ENCODE data around the gene COL4A6.

COL4A6 gene

GRCh38 chrX:108268434-108269080 is 169.7 kb downstream of the COL4A6 start:
- DNase-seq (ENCODE audit: low read depth in 2 of 2), result peak in 1 of 2 donors; percentile 7
- no peak for TF ChIP-seq CTCF (IDR thresholded peaks at IDR 0.05; ENCODE audit: low read depth, low read length)
- H3K4me3 ChIP-seq (replicated peaks in 1 of 2; ENCODE audit: low read depth in 2 of 2, low read length in 2 of 2), result no peak overlapping the region

- TF ChIP-seq CTCF (IDR thresholded peaks at IDR 0.05; ENCODE audit: low read depth, low read length), result no peak
- peak in 1 of 2 donors; percentile 26 for DNase-seq (ENCODE audit: low read depth in 2 of 2)
- no peak overlapping the region for H3K4me3 ChIP-seq (replicated peaks in 1 of 2; ENCODE audit: low read depth in 2 of 2, low read length in 2 of 2)
These were observed 170.7 kb downstream of the COL4A6 start for GRCh38 chrX:108267557-108267956.

GRCh38 chrX:108264376-108264775 is 173.8 kb downstream of the COL4A6 start:
- no peak for DNase-seq (ENCODE audit: low read depth in 2 of 2)
- TF ChIP-seq CTCF (IDR thresholded peaks at IDR 0.05; ENCODE audit: low read depth, low read length), result no peak
- no peak overlapping the region for H3K4me3 ChIP-seq (replicated peaks in 1 of 2; ENCODE audit: low read depth in 2 of 2, low read length in 2 of 2)

GRCh38 chrX:108261549-108262203 is 176.5 kb downstream of the COL4A6 start:
- peak; percentile 81 to 83 for DNase-seq (ENCODE audit: low read depth in 2 of 2)
- TF ChIP-seq CTCF (IDR thresholded peaks at IDR 0.05; ENCODE audit: low read depth, low read length), result no peak
- H3K4me3 ChIP-seq (replicated peaks in 1 of 2; ENCODE audit: low read depth in 2 of 2, low read length in 2 of 2), result no peak overlapping the region

GRCh38 chrX:108257556-108257955 is 180.7 kb downstream of the COL4A6 start:
- TF ChIP-seq CTCF (IDR thresholded peaks at IDR 0.05; ENCODE audit: low read depth, low read length), result no peak
- DNase-seq (ENCODE audit: low read depth in 2 of 2), result no peak
- no peak overlapping the region for H3K4me3 ChIP-seq (replicated peaks in 1 of 2; ENCODE audit: low read depth in 2 of 2, low read length in 2 of 2)

GRCh38 chrX:108254636-108255035 is 183.6 kb downstream of the COL4A6 start:
- no peak overlapping the region for H3K4me3 ChIP-seq (replicated peaks in 1 of 2; ENCODE audit: low read depth in 2 of 2, low read length in 2 of 2)
- no peak for DNase-seq (ENCODE audit: low read depth in 2 of 2)
- TF ChIP-seq CTCF (IDR thresholded peaks at IDR 0.05; ENCODE audit: low read depth, low read length), result no peak

All from cardiac fibroblast (primary cell).